ENCODE results near the gene PDHX. TPM values are rescaled to one million over a fixed set of nuclear protein-coding genes. Genes with fewer than 3 reads are reported as not detected.

PDHX gene
- total and polyA plus RNA-seq, 4 donors = 14.9 to 35.2 (median 24.0) TPM

DNA sequence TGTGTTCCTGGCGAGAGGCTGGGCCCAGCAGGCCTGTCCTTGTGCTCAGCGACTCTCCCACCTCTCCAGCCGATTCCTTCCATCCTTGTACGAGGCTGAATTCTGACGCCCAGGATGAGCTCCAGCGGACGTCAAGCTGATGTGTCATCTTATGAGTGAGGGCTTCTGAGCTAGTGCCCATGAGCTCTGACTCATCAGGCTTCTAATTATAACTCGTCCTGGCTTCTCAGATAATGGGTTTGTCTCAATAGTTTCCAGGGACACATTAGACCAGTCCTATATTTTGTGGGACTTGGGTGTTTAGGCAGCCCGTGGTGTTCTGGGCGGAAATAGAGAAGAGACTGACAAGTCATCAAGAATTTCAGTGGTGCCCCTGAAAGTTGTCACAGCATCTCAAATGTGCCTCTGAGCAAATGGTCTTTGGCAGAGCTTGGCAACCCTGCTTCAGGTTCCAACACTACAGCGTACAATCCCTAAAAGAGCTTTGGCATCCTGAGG is 114.3 kb downstream of the PDHX start (continued):
- TF ChIP-seq HNF4A (conservative IDR thresholded peaks at IDR 0.05) (no peak), FOXA1 (IDR thresholded peaks at IDR 0.05) (no peak), GABPA (IDR thresholded peaks at IDR 0.05 in 1 of 2, conservative IDR thresholded peaks at IDR 0.05 in 1 of 2) (no peak), FOXA2 (IDR thresholded peaks at IDR 0.05) (no peak), JUND (IDR thresholded peaks at IDR 0.05) (no peak), YY1 (IDR thresholded peaks at IDR 0.05) (no peak)
- TF ChIP-seq, protein P1, sequence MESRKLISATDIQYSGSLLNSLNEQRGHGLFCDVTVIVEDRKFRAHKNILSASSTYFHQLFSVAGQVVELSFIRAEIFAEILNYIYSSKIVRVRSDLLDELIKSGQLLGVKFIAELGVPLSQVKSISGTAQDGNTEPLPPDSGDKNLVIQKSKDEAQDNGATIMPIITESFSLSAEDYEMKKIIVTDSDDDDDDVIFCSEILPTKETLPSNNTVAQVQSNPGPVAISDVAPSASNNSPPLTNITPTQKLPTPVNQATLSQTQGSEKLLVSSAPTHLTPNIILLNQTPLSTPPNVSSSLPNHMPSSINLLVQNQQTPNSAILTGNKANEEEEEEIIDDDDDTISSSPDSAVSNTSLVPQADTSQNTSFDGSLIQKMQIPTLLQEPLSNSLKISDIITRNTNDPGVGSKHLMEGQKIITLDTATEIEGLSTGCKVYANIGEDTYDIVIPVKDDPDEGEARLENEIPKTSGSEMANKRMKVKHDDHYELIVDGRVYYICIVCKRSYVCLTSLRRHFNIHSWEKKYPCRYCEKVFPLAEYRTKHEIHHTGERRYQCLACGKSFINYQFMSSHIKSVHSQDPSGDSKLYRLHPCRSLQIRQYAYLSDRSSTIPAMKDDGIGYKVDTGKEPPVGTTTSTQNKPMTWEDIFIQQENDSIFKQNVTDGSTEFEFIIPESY (IDR thresholded peaks at IDR 0.05) = no peak

DNA sequence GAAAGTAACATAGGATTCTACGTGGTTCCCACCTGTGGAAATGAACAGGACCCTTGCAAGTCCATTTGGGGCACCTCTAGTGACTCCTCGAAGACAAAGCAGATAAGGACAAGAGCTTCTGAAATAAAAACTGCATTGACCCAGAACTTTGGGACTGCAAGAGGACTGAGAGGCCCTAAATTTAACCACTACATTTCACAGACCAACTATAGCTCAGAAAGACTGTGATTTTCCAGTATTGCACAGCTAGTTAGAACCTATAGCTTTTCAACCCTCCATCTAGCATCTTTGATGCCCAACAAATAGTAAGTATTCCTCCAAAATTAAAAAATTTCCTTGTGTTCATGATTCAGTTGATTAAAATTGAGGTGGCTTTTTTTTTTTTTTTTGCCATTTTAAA is 114.9 kb downstream of the PDHX start:
- no peaks in the 10 kb centered on the region for H3K9me3 ChIP-seq (ENCODE audit: control insufficient read depth in 4 of 4, low read length in 3 of 4)
- peaks cover 0 to 3% (median 0%) of the 10 kb centered on the region in 4 donors for H3K27me3 ChIP-seq (ENCODE audit: control insufficient read depth in 4 of 4, insufficient read depth in 4 of 4, low read length in 3 of 4)
- no peak overlapping the region for H3K27ac ChIP-seq (ENCODE audit: low read depth in 1 of 2, low read length in 2 of 2)
- no peak for DNase-seq (ENCODE audit: low spot score)
- no peaks in the 10 kb centered on the region for H3K36me3 ChIP-seq (ENCODE audit: control insufficient read depth in 4 of 4, insufficient read depth in 3 of 4, low read depth in 1 of 4, low read length in 3 of 4)
- H3K9ac ChIP-seq (ENCODE audit: low read depth in 1 of 2, low read length in 2 of 2) = no peak overlapping the region
- no peak overlapping the region for H3K4me3 ChIP-seq (ENCODE audit: low read depth in 1 of 3, low read length in 3 of 3)
- H3K4me1 ChIP-seq (ENCODE audit: control insufficient read depth in 4 of 4, insufficient read depth in 4 of 4, low read length in 3 of 4) = no peaks in the 10 kb centered on the region
- TF ChIP-seq, protein P1 (IDR thresholded peaks at IDR 0.05) = no peak
- TF ChIP-seq, protein P2, sequence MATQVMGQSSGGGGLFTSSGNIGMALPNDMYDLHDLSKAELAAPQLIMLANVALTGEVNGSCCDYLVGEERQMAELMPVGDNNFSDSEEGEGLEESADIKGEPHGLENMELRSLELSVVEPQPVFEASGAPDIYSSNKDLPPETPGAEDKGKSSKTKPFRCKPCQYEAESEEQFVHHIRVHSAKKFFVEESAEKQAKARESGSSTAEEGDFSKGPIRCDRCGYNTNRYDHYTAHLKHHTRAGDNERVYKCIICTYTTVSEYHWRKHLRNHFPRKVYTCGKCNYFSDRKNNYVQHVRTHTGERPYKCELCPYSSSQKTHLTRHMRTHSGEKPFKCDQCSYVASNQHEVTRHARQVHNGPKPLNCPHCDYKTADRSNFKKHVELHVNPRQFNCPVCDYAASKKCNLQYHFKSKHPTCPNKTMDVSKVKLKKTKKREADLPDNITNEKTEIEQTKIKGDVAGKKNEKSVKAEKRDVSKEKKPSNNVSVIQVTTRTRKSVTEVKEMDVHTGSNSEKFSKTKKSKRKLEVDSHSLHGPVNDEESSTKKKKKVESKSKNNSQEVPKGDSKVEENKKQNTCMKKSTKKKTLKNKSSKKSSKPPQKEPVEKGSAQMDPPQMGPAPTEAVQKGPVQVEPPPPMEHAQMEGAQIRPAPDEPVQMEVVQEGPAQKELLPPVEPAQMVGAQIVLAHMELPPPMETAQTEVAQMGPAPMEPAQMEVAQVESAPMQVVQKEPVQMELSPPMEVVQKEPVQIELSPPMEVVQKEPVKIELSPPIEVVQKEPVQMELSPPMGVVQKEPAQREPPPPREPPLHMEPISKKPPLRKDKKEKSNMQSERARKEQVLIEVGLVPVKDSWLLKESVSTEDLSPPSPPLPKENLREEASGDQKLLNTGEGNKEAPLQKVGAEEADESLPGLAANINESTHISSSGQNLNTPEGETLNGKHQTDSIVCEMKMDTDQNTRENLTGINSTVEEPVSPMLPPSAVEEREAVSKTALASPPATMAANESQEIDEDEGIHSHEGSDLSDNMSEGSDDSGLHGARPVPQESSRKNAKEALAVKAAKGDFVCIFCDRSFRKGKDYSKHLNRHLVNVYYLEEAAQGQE (IDR thresholded peaks at IDR 0.05) = no peak
- TF ChIP-seq FOXA1 (IDR thresholded peaks at IDR 0.05) (no peak), HNF4A (conservative IDR thresholded peaks at IDR 0.05) (no peak), TAF1 (conservative IDR thresholded peaks at IDR 0.05) (no peak), JUND (IDR thresholded peaks at IDR 0.05) (no peak), EGR1 (IDR thresholded peaks at IDR 0.05; ENCODE audit: low read depth in 2 of 2) (no peak), YY1 (IDR thresholded peaks at IDR 0.05) (no peak), FOXA2 (IDR thresholded peaks at IDR 0.05) (no peak), HNF4G (IDR thresholded peaks at IDR 0.05) (no peak)
- TF ChIP-seq, protein P3, sequence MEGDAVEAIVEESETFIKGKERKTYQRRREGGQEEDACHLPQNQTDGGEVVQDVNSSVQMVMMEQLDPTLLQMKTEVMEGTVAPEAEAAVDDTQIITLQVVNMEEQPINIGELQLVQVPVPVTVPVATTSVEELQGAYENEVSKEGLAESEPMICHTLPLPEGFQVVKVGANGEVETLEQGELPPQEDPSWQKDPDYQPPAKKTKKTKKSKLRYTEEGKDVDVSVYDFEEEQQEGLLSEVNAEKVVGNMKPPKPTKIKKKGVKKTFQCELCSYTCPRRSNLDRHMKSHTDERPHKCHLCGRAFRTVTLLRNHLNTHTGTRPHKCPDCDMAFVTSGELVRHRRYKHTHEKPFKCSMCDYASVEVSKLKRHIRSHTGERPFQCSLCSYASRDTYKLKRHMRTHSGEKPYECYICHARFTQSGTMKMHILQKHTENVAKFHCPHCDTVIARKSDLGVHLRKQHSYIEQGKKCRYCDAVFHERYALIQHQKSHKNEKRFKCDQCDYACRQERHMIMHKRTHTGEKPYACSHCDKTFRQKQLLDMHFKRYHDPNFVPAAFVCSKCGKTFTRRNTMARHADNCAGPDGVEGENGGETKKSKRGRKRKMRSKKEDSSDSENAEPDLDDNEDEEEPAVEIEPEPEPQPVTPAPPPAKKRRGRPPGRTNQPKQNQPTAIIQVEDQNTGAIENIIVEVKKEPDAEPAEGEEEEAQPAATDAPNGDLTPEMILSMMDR (IDR thresholded peaks at IDR 0.05; ENCODE audit: low read depth, low read length, missing input control) = no peak
- TF ChIP-seq, protein P4, sequence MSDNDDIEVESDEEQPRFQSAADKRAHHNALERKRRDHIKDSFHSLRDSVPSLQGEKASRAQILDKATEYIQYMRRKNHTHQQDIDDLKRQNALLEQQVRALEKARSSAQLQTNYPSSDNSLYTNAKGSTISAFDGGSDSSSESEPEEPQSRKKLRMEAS (IDR thresholded peaks at IDR 0.05) = no peak
- TF ChIP-seq, protein P5, sequence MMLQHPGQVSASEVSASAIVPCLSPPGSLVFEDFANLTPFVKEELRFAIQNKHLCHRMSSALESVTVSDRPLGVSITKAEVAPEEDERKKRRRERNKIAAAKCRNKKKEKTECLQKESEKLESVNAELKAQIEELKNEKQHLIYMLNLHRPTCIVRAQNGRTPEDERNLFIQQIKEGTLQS (IDR thresholded peaks at IDR 0.05) = no peak
- 85% methylated on average over 2 of the region's 2 CpGs for WGBS
